ENCODE measurements around the gene CCL4.

DNA sequence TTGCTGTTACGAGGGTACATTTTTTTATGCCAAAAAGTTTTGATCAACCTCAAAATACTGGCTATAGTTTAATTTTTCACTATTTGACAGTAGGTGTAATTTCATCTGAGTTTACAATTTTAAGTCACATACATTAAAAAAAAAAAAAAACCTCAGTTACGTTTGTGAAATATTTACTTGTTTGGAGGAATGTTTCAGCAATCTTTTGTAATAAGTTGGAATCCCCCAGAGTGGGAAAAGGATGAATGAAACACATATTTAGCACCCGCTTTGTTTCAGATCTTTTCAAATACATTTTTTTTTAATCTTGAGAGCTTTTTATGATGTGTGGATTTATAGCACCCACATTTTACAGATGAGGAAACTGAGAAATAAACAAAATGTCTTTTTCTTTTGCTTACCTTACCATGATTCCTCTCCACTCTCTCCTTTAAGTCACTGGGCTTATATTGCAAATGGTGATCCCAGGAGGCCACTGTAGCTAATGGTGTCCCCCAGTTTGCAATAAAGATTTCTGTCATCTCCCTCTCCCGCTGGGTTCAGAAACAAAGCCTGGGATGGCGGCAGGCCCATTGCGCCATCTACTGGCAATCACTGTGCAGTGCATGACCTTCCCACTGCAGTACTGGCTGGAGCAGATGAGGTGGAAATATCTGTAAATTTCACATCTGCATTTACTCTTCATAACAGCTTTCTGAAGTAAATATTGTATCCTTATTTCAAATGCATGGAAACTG is 45.1 kb downstream of the CCL4 start:
- TF ChIP-seq, protein P1, sequence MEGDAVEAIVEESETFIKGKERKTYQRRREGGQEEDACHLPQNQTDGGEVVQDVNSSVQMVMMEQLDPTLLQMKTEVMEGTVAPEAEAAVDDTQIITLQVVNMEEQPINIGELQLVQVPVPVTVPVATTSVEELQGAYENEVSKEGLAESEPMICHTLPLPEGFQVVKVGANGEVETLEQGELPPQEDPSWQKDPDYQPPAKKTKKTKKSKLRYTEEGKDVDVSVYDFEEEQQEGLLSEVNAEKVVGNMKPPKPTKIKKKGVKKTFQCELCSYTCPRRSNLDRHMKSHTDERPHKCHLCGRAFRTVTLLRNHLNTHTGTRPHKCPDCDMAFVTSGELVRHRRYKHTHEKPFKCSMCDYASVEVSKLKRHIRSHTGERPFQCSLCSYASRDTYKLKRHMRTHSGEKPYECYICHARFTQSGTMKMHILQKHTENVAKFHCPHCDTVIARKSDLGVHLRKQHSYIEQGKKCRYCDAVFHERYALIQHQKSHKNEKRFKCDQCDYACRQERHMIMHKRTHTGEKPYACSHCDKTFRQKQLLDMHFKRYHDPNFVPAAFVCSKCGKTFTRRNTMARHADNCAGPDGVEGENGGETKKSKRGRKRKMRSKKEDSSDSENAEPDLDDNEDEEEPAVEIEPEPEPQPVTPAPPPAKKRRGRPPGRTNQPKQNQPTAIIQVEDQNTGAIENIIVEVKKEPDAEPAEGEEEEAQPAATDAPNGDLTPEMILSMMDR (IDR thresholded peaks at IDR 0.05; ENCODE audit: low read length) = peak; percentile 100
- TF ChIP-seq EZH2phosphoT487 (IDR thresholded peaks at IDR 0.05; ENCODE audit: low read length) = no peak
